ENCODE data around the gene SMARCA4. TPM values are rescaled to one million over a fixed set of nuclear protein-coding genes. Genes with fewer than 3 reads are reported as not detected.

The SMARCA4 gene
- total RNA-seq (2022; extraction: Qiagen RNA extraction; ENCODE audit: low read depth): 7.7 to 13.0 TPM (median 10.6 TPM) in 5 replicates

DNA sequence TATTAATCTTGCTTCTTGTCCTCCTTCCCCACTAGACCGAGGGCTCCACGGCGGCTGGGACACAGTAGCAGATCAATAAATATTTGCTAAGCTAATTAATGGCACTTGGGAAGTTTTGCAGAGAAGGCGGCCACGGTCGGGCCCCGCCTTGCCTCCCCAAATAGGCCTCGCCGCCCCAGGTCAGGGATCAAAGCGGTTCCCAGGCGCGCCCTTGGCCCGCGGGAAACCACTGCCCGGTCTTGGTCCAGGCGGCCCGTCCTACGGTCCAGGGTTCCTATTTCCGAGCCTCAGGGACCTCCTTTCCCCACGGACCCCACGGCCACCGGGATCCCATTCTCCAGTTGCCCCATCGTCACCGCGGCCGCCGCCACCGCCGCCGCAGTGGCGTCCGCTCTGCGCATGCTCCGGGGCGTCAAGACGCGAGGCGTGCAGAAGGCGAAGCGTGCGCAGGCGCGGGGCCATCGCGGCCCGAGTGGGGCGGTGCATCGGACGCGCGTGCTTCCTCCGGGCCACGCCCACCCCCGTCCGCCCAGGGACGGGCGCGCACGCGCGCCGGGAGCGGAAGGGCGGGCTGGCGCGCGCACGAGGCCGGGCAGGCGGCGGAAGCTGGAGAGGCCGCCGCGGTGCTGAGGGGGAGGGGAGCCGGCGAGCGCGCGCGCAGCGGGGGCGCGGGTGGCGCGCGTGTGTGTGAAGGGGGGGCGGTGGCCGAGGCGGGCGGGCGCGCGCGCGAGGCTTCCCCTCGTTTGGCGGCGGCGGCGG, at the start of gene SMARCA4:
Gene SMARCA4, plus strand, starts transcription at position 717 of the 759 bp plus-strand sequence. CDS start 23,122 bp downstream, outside the sequence.

DNA sequence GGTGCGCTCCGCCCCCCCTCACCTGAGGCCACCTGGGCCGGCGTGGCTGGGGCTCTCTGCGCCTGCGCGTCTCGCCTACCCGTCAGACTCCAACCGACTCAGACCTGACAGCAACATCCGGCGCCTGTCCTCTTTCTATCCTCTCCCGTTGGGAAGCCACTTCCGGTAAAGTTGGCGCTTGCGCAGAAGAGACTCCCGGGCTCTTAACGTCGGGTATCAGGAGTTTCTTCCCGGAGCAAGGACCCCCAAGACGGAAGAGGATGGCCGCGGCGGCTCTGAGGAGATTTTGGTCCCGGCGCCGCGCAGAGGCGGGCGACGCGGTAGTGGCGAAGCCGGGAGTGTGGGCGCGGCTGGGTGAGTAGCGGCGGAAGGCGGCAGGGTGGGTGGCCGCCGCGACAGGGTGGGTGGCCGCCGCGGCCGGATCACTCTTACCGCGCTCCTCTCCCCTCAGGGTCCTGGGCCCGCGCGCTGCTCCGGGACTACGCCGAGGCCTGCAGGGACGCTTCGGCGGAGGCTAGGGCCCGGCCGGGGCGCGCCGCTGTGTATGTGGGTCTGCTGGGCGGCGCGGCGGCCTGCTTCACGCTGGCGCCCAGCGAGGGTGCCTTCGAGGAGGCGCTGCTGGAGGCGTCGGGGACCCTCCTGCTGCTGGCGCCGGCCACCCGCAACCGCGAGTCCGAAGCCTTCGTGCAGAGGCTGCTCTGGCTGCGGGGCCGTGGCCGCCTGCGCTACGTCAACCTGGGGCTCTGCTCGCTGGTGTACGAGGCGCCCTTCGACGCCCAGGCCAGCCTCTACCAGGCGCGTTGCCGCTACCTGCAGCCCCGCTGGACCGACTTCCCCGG, 32.0 kb upstream of the SMARCA4 start, which contains the start of the genes TIMM29 and YIPF2:
Gene TIMM29, plus strand, starts transcription at position 249 of the 839 bp plus-strand sequence. Its CDS starts 12 bp downstream, at position 261.
Gene YIPF2, minus strand, starts transcription at position 77 of the 839 bp plus-strand sequence. CDS start 229 bp downstream, outside the sequence.

GRCh38 chr19:11089254-11090013, 128.6 kb downstream of the SMARCA4 start, which contains the start of gene LDLR:
Gene LDLR, plus strand, starts transcription at chr19:11089463. Its CDS starts 86 bp downstream, at chr19:11089549.

Other genes starting within 250 kb of the SMARCA4 start
- gene DNM2, start 243.0 kb upstream of the SMARCA4 start, total RNA-seq (2022; extraction: Qiagen RNA extraction; ENCODE audit: low read depth): 51.4 to 60.0 TPM (median 52.3 TPM) in 5 replicates
- 25.8 to 31.9 TPM (median 29.8 TPM) in 5 replicates for gene TMED1, start 124.8 kb upstream of the SMARCA4 start, total RNA-seq (2022; extraction: Qiagen RNA extraction; ENCODE audit: low read depth)
- 0.15 to 0.26 TPM (median 0.22 TPM) in 4 of 5 replicates, not detected in the other for gene C19orf38, start 112.6 kb upstream of the SMARCA4 start, total RNA-seq (2022; extraction: Qiagen RNA extraction; ENCODE audit: low read depth)
- gene CARM1, start 89.5 kb upstream of the SMARCA4 start, total RNA-seq (2022; extraction: Qiagen RNA extraction; ENCODE audit: low read depth): 38.1 to 50.6 TPM (median 47.4 TPM) in 5 replicates
- 19.3 to 21.7 TPM (median 19.6 TPM) in 5 replicates for gene YIPF2, start 32.4 kb upstream of the SMARCA4 start, total RNA-seq (2022; extraction: Qiagen RNA extraction; ENCODE audit: low read depth)
- gene TIMM29, start 32.2 kb upstream of the SMARCA4 start, total RNA-seq (2022; extraction: Qiagen RNA extraction; ENCODE audit: low read depth): 10.9 to 19.2 TPM (median 18.0 TPM) in 5 replicates
- gene LDLR, start 128.4 kb downstream of the SMARCA4 start, total RNA-seq (2022; extraction: Qiagen RNA extraction; ENCODE audit: low read depth): 27.3 to 36.5 TPM (median 31.2 TPM) in 5 replicates
- 9.8 to 13.8 TPM (median 12.4 TPM) in 5 replicates for gene SPC24, start 194.8 kb downstream of the SMARCA4 start, total RNA-seq (2022; extraction: Qiagen RNA extraction; ENCODE audit: low read depth)
- 26.5 to 40.8 TPM (median 35.1 TPM) in 5 replicates for gene KANK2, start 236.5 kb downstream of the SMARCA4 start, total RNA-seq (2022; extraction: Qiagen RNA extraction; ENCODE audit: low read depth)

Measured in A549 treated with CpdA at 1 μM for 4 hours (cell line).